Right renal pelvis (tissue), 4 donors: ENCODE results near the gene APLN. TPM values are rescaled to one million over a fixed set of nuclear protein-coding genes. Genes with fewer than 3 reads are reported as not detected.
A peak's percentile ranks its signal among the peaks of the same experiment; 100 is the strongest.

Experiments
- DNase-seq, 4 donors: peaks; one replicate each; pipeline ENCODE4 v3.0.0-alpha.2; 2013; ENCODE audit warnings: low read depth in 4 of 4, low spot score in 3 of 4, missing footprints in 1 of 4
- polyA plus RNA-seq, 4 donors: library from polyadenylated mRNA; unstranded; fragments of 120-200 nt; gene quantifications; one replicate each; pipeline ENCODE4 v1.2.1, GENCODE V29; 2013; ENCODE audit not compliant: insufficient read length in 4 of 4

The APLN gene
- polyA plus RNA-seq, 4 donors = 5.7 to 8.5 (median 6.7) TPM

DNA sequence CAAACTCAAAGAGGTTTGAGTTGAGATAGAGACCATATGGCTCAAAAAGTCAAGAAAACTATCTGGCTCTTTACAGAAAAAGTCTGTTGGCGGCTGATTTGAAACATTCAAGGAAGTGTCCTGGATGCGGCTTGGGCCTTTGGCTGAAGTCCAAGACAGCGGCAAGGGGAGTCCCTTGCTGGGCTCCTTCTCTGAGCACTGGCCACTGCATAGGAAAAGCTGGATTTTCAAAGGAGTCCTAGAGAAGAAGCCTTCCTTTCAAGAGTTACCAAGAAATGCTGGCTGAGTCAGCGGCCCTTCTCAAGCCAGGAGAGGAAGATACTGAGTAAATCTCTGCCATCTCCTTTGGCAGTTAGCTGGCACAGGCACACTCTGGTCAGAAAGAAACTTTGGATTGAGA lies 12.1 kb downstream of the APLN start:
- DNase-seq = no peak

DNA sequence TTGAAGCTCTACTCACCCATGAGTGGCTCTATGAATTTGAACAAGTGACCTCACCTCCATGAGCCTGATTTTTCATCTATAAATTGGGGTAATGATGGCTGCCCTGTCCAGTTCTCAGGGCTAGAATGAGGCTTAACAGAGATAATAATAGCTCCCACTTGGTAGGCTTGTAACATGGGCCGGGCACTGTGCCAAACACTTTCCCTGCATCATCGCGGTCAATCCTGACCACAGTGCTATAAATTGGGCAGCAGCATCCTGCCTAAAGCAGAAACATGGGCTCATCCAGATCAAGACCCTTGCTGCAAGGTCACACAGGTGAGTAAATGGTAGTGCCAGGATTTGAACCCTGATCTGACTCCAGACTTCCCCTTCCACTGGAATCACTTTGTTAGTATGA lies 12.8 kb downstream of the APLN start:
- no peak for DNase-seq

DNA sequence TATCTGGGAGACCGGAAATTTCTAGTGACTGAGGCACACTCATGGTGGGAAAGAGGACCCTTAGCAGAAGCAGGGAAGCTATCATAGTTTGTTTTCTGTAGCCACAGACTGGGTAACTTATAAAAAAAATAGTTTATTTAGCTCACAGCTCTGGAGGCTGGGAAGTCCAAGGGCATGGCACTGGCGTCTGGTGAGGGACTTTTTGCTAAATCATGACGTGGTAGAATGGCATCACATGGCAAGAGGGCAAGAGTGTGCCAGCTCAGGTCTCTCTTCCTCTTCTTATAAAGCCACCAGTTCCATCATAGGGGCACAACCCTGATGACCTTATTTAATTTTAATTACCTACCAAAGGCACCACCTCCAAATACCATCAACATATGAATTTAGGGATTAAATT lies 13.3 kb downstream of the APLN start:
- DNase-seq = no peak

DNA sequence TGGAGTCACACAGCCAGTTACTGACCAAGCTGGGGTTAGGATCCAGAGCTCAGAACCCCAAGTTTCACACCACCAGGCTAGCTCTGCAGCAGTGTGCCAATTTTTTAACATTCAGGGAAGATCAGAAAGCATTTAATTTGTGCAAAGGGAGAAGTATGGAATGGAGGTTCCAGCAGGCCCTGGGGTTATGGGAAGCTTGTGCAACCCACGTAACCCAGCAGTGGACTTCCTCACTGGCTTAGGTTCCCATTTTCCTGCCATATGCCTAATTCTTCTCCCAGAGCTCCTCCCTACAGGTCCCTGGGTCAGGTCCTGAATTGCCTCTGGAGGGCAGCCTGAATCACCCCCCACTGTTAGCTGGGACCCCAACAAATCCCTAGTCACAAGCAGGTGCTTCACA lies 14.0 kb downstream of the APLN start:
- no peak for DNase-seq

DNA sequence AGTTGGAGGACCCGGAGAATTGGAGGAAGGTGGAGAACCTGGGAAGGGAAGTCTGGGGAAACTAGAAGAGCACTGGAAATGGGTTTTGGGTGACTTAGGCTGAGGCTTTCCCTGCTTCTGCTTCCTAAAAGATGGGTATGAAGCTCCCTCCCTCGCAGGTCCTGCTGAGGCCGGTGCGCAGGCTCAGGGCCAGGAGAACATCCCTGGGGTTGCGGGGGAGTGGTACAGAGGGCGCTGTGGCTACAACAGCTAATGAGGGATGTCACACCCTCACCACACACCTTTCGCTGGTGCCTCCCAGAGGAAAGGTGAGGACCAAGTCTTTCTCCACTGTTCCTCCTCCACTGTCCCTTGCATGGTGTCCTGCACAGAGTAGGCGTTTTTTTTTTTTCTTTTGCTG lies 15.8 kb downstream of the APLN start:
- DNase-seq = no peak

DNA sequence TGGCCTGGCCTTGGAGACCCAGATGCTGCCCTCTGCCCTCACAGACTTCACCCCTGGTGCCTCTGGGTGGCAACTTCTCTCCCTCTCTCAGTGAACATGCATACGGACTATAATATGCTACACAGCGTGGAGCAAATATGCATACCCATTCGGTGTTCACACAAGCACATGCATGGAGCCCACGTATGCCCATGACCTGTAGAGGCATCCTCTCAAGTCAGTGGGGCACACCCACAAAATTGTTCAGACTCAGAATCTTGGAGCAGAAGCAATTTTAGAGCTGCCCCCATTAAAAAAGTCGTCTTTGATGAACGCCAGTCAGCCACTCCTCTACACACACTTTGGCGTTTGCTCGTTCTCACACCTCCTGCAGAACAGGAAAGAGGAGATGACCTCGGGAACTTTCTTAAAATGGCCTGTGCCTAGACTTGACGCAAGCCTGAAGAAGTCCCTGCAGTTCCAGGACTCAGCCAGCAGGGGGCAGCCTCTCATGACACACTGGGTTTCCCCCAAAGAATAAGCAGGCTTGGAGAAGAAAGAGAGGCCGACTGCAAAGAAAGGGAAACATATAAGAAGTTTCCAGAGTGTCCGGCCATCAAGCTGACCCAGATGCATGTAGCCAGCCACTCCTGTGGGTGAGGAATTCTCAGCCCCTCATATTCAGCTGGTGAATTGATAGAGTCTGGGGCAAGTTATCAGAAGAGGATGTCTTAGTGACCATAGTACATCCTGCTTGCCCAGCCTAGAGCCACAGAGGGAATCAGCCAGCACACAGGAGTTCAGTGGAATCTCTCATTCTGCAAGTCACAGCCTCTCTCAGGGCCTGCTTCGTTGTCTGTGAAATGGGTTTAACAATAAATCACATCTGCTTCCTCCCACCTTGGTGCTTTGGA lies 17.3 kb downstream of the APLN start:
- DNase-seq = peak in 2 of 4 donors; percentile 36 to 50

DNA sequence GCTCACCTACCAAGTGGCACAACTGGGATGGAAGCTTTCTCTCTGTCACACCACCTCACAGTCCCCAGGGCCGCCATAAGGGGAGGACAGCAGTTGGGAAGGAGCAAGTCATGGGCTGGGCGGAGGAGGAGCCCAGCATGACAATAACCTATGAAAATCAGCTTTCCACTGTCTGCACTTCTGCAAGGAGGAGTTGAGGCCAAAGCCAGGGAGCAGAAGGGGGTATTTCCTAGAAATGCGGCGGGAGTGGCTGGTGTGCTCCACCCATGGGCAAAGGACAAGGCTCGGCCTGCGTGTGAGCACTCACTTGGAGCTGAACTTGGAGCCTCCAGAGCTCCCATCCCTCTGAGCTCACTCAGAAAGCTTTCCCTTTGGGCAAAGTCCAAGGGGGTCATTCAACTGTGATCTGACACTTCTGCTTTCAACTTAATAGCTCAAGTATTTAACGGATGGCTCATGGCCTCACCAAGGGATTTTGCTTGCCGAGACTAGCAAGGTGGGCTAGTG lies 18.5 kb downstream of the APLN start:
- DNase-seq = no peak

DNA sequence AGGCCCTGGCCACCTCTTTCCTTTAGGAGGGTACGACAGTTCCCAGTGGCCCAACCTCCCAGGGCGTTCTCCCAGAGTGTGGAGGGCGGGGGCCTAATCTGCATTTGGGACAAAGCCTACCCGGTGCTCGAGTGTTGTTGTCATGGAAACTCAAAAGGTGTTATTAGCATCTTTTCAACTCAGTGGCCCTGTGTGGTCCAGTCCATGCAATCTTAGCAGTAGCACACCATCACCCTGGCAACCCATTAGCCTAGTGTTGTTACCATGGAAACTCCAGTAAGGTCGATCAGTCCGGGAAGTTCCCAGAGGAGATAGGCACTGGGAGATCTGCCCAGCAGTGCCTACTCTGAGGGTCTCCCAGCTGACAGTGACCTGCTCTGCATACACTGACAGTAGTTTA lies 20.2 kb downstream of the APLN start:
- no peak for DNase-seq

DNA sequence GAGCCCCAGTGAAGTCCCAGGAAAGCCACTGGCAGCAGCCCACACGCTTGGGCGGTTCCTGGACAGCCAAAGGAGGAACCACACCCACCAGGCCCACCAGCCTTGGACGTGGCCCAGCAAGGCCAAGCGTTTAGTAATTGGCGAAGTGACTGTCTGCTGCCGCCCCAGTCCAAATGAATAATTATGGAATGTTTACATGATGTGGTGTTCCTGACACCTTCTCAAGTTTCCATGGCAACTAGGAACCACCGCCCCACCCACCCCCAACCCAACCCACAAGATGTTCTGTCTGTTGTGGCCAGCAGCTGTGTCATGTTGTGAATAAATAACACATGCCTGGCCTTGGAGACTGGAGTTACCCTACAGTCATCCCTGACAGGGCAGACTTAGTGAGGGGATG lies 22.3 kb downstream of the APLN start:
- no peak for DNase-seq

DNA sequence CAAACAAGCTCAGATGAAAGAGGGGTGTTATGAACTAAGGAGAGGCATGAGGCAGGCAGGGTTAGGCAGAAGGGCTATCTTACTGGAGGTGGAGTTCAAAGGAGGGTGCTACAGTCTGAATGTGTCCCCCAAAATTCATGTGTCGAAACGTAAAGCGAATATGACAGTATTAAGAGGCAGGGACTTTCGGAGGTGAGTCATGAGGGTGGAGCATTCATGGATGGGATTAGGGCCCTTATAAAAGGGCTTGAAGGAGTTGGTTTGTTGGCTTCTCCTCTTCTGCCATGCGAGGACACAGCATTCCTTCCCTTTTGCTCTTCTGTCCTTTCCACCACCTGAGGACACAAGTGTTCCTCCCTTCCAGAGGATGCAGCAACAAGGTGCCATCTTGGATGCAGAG lies 22.9 kb downstream of the APLN start:
- DNase-seq = no peak

DNA sequence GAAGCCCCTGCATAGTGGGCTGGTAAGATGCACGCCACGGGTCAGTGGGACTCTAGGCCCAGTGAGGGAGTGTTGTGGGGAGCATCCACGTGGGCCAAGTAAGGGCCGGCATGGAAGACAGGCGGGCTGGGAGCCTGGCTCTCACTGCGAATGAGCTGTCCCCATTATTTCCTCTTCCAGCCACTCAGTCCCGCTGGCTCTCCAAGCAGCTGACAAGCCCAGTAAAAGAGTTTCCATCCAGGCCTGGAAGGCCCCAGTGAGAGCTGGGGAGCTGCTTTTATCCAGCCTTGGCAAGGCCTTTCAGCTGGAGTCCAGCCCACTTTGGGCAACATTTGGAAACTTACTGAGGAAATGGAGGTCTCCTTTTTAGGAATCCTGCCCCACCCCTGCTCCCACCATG lies 24.9 kb downstream of the APLN start:
- no peak for DNase-seq

DNA sequence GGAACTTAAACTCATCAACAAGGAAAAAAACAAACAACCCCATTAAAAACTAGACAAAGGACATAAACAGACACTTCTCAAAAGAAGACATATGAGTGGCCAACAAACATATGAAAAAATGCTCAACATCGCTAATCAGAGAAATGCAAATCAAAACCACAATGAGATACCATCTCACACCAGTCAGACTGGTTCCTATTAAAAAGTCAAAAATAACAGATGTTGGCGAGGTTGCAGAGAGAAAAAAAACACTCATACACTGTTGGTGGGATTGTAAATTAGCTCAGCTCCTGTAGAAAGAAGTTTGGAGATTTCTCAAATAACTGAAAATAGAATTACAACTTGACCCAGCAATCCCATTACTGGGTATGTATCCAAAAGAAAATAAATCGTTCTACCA lies 28.7 kb downstream of the APLN start:
- no peak for DNase-seq

DNA sequence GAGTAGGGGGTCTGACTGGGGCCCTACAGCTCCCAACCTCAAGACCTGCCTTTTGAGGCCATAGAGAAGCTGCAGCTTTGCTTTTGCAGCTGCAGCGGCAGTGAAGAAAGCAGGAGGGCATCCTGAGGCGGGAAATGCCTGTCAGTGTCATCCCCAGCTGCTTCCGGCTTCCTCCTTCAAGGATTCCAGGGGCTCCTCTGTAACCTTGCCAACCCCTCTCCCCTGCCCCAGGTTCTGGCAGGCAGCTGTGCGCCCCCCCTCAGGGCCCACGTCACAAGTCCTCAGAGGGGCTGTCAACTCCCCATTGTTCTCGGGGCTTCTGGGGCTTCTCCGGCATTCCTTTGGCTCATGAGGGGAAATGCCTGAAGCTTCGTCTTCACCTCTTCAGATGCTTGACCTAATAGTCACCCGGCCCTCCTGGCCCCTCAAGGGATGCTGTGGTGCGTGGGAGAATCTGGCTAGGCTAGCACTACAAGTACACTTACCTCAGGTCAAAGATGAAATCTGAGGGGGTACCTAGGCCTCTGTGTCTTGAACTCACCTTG lies 31.9 kb downstream of the APLN start:
- no peak for DNase-seq

DNA sequence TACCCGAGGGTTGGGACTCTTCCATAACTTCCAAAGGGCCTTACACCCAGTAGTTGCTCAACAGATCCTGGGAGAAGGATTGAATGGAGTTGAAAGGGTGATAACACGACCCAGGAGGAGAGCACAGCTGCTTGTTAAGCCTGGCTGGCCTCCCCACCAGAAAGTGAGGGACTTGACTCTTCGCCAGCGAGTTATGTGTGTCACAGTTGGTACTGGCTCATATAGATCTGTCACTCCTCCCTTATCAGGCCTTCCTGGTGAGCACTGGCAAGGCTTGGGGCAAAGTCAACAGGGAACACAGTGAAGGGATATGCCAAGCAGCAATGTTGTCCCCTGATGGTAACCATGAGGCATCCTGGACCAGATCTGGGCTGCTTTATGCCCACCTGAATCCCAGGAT lies 35.8 kb downstream of the APLN start:
- no peak for DNase-seq

DNA sequence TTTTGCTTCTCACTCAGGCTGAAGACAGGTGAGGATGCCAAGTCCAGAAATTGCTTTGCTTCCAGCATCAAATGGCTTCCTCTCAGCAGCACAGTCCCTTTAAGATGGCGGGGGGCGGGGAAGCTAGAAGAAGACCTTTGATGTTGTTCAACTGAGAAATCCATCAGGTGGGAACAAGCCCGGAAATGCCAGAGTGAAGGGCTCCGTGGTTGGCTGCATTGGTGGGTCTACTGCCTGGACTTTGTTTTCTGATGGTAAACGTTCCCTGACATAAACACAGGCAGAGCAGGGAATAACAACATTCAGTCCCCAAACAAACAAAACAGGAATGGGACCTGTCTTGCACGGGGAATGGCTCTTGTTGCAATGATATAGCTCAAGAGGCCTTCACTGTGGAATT lies 37.3 kb downstream of the APLN start:
- DNase-seq = no peak

DNA sequence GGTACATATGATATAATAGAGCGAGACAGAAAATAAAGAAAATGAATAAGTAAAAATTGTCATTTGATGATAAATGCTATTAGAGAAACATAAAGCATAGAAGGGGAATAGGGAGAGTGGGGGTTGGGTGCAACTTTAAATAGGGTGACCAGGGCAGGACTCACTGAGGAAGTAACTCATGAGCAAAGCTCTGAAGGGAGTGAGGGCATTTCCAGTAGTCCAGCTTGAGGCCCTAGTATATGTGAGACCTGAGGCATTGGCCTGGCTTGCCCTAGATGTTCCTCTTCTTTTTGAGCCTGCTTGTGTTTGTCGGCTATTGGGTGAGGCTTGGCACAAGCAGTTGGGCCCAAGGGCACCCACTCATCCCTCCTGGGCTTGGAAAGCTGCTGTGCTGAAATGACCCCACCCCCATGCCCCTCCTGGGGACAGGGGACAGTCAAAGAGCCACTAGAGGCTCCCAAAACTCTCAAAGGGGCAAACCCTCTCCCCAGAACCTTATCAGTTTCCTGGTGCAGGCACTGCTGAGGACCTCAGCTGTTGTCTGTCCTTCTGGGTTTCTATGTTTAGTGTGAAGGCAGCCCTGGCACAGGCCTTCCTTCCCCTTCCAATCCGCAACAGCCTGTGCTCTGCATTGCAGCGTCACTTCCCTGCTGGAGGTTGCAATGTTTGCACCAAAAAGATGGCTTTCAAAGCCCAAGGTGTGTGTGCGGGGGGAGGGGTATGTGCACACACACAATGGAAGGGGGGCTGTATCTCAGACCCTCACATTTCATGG lies 40.1 kb downstream of the APLN start:
- DNase-seq = no peak

DNA sequence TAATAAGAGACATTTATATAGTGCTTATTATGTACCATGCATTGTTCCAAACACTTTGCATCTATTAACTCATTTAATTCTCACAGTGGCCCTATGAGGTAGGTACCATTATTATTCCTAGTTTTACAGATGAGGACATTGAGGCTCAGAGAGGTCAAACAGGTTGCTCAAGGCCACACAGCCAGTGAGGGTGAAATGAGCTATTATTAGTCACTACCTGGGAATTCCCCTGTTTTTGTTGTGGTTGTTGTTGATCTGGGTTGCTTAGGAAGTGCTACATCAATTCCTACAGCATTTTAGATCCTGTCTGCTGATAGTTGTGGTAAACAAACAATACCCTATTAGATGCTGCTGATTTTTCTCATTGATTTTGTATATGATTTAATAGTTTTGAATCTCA lies 41.2 kb downstream of the APLN start:
- no peak for DNase-seq

DNA sequence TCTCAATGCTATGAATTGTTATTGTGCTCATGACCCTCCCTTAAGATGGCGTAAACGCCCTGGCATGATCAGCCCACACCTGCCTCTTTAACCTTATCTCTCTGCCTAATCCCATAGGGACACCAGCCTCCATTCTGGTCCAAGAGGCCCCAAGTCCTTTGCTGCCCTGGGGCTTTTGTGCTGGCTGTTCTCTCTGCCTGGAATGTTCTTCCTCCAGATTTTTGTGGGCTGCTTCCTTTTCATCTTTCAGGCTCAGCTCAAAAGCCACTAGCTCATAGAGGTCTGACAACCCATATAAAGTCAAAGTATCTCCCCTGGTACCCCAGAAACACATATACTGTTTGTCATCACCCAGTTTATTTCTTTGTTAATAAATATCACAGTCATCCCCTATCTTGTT lies 42.4 kb downstream of the APLN start:
- no peak for DNase-seq

DNA sequence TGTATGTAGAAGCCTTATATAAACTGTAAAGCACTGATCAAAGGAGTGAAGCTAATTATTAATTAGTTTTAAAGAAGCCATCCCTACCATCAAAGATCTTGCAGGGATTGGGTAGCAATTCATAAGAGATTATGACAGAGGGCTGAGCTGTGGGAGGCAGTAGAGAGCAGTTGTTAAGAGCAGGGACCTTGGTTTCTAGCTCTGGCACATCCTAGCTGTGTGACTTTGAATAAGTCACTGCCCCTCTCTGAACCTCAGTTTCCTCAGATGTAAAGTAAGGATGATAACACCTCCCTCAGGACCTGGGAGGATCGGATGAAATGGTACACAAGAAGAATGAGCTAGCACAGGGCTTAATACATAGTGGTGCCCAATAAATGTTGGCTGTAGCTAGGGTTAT lies 45.4 kb downstream of the APLN start:
- no peak for DNase-seq

DNA sequence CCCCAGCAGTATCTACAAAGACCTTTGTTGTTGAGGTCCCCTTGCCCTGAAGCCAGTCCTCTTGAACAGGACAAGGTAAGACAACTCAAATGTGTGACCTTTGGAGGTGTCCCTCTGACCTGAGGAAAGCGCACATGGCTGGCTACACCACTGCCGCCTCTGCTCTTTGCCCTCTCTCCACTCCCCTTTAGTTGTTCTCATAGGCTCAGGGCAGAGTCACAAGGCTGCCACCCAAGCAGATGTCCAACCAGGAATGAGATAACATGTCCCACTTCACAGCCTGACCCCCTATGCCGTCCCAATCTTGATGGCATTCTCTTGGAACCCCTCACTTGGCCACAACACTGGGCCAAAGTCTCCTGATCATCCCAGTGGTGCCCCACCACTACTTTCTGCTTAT lies 46.3 kb downstream of the APLN start:
- DNase-seq = no peak

DNA sequence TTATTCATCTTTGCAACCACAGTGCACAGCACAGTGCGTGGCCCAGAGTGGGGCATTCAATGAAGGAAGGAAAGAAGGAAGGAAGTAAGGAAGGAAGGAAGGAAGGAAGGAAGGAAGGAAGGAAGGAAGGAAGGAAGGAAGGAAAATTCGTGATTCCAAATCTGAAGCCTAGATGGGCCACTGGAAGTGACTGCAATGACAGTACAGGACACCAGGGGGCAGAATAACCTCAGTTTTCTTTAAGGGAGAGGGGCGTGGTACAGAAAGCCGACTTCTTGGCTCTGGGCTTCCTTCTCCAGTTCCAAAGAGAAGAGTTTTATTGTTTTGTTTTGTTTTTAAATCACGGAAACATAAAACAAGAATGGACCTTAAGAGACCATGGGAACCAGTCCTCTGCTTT lies 47.8 kb downstream of the APLN start:
- peak in 3 of 4 donors; percentile 35 to 55 (median 52) for DNase-seq
